Adipocyte (in vitro differentiated cells): ENCODE data around the gene ANKRD39.

ENCODE experiments used
- DNase-seq: peaks from one replicate; pipeline ENCODE4 v3.0.0-alpha.2; 2015; ENCODE audit warnings: low read depth
- H3K27me3 ChIP-seq: replicated peaks from 2 replicates; pipeline ENCODE4 v1.7.0; 2013; ENCODE audit warnings: mild to moderate bottlenecking, low read length, moderate library complexity; ENCODE audit not compliant: control insufficient read depth, insufficient read depth
- H3K36me3 ChIP-seq: 2 replicates; pipeline ENCODE4 v1.7.0; 2013; ENCODE audit warnings: low read length, mild to moderate bottlenecking, moderate library complexity; ENCODE audit not compliant: control insufficient read depth, insufficient read depth, severe bottlenecking
- H3K4me1 ChIP-seq: 2 replicates; pipeline ENCODE4 v1.7.0; 2013; ENCODE audit warnings: mild to moderate bottlenecking, low read length, moderate library complexity; ENCODE audit not compliant: control insufficient read depth, insufficient read depth
- H3K4me3 ChIP-seq: 2 replicates; pipeline ENCODE4 v1.7.0; 2013; ENCODE audit warnings: mild to moderate bottlenecking, low read length, moderate library complexity
- H3K9ac ChIP-seq: 2 replicates; pipeline ENCODE4 v1.7.0; 2013; ENCODE audit warnings: mild to moderate bottlenecking, low read length, moderate library complexity
- H3K9me3 ChIP-seq: 2 replicates; pipeline ENCODE4 v1.7.0; 2013; ENCODE audit warnings: mild to moderate bottlenecking, low read length, moderate library complexity; ENCODE audit not compliant: control insufficient read depth

The ANKRD39 gene

GRCh38 chr2:96861074-96861473 lies 3.3 kb upstream of the ANKRD39 start:
- Histone ChIP-seq H3K4me1 (peaks cover 37% of the 10 kb centered on the region), H3K27me3 (no peaks in the 10 kb centered on the region), H3K9ac (no peak overlapping the region), H3K9me3 (no peaks in the 10 kb centered on the region), H3K4me3 (no peak overlapping the region), H3K36me3 (peaks cover 58% of the 10 kb centered on the region)
- no peak for DNase-seq

DNA sequence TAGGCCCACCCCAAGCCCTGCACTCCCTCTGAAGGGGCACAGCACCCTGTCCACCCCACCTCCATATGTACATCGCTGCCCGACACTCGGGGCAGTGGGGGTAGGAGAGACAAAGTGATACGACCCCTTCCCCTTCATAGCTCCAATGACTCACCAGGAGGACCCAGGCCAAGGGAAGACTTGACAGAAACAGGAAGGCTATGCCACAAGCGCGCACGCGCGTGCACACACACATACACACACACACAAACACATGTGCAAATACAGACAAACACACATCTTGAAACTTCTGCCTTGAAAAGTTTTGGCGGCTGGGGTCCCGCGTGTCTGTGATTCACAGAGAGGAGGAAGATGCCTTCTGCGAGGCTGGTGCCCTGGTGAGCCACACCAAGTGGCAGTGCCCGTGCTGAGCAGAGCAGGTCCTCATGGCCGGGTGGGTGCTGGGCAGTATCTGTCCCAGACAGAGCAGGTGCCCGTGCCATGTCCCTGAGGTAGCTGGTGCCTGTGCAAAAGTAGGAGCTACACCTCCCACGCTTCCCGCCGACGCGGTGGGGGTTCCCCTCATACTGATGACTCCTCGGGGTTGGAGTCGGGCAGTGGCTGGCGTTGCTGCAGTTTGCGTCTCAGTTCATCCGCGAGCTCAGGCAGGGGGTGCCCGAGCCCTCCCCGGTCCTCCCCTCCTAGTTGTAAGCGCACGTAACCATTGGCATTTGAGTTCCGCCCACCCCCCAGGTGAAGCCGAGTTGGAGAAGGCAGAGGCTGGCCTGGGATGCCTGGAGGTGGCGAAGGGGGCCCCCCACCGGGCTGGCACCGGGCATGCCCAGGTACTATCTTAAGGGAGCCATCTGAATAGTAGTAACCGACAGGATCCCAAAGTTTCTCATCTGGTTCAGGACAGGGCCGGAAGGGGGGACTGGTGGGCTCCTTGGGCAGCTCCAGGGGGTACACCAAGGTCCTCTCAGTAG lies 2.5 kb upstream of the ANKRD39 start:
- no peaks in the 10 kb centered on the region for H3K9me3 ChIP-seq
- no peak overlapping the region for H3K4me3 ChIP-seq
- no peak overlapping the region for H3K9ac ChIP-seq
- DNase-seq, result no peak
- peaks cover 50% of the 10 kb centered on the region for H3K36me3 ChIP-seq
- peaks cover 37% of the 10 kb centered on the region for H3K4me1 ChIP-seq
- no peaks in the 10 kb centered on the region for H3K27me3 ChIP-seq

- no peak overlapping the region for H3K9ac ChIP-seq
- peaks cover 44% of the 10 kb centered on the region for H3K36me3 ChIP-seq
- H3K9me3 ChIP-seq, result no peaks in the 10 kb centered on the region
- H3K27me3 ChIP-seq, result no peaks in the 10 kb centered on the region
- no peak for DNase-seq
- peaks cover 39% of the 10 kb centered on the region for H3K4me1 ChIP-seq
- no peak overlapping the region for H3K4me3 ChIP-seq
Observed at GRCh38 chr2:96859681-96860064, 1.9 kb upstream of the ANKRD39 start.

DNA sequence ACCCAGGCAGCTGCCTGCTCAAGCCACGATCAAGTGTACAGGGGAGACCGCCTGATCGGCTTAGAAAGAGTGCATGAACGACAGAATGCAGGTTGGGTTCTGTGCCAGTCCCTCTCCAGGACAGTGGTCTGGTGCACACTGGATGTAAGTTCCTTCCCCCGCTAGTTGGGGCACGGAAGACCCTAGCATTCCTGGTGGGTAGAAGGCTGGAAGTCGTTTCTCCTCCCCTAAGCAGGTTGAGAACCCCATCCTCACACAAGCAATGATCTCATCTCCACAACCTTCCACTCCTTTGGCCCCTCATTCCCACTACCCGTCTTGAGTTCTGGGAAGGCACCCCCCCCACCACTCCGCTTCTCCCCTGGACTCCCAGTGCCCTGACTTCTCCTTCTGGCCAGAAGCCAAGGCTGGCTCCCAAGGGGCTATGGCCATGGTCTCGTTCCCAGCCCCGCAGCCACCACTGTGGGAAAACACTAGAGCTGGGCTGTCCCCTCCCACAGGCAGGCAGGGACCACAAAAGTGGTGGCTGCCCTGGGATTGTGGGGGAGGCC lies 1.4 kb upstream of the ANKRD39 start:
- Histone ChIP-seq H3K4me3 (no peak overlapping the region), H3K9ac (peak overlapping the region; percentile 86), H3K4me1 (peaks cover 39% of the 10 kb centered on the region), H3K36me3 (peaks cover 39% of the 10 kb centered on the region), H3K27me3 (no peaks in the 10 kb centered on the region), H3K9me3 (no peaks in the 10 kb centered on the region)
- no peak for DNase-seq

GRCh38 chr2:96856776-96857666 lies 795 bp downstream of the ANKRD39 start:
- H3K9ac ChIP-seq, result peak overlapping the region; percentile 88
- no peaks in the 10 kb centered on the region for H3K9me3 ChIP-seq
- H3K4me3 ChIP-seq, result peak overlapping the region; percentile 88
- peaks cover 34% of the 10 kb centered on the region for H3K36me3 ChIP-seq
- peak; percentile 46 for DNase-seq
- H3K27me3 ChIP-seq, result no peaks in the 10 kb centered on the region
- peaks cover 27% of the 10 kb centered on the region for H3K4me1 ChIP-seq

DNA sequence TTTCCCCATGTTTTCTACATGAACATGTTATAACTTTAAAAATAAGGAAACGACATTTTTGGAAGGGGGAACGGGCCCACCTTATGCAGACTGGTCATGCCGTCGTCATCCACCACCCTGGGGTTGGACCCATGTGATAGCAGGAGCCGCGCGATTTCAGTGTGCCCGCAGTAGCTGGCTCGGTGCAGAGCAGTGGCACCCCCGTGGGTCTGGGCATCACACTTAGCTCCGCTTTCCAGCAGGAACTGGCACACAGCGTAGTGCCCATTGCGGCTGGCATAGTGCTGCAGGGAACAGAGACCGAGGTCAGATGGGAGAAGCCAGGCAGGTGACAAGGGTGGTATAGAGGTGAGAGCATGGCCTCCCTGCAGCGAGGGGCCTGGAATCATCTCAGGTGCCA lies 4.5 kb downstream of the ANKRD39 start:
- Histone ChIP-seq H3K4me1 (peaks cover 14% of the 10 kb centered on the region), H3K9me3 (no peaks in the 10 kb centered on the region), H3K4me3 (no peak overlapping the region), H3K27me3 (no peaks in the 10 kb centered on the region), H3K9ac (no peak overlapping the region), H3K36me3 (peaks cover 28% of the 10 kb centered on the region)
- no peak for DNase-seq

DNA sequence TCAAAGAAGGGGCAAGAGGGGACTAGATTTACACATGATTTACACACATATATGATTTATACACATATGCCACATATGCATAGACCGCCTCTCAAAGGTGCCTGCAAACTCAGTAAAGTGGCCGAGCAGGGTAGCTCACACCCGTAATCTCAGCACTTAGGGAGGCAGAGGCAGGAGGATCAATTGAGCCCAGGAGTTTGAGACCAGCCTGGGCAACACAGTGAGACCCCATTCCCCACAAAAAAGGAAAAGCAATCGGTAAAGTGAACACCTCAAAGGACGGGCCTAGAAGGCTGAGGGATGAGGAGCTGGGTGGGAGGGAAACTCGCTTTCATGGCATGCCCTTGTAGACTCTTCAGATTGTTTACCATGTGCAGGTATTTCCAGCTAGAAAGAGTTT lies 5.1 kb downstream of the ANKRD39 start:
- H3K4me3 ChIP-seq, result no peak overlapping the region
- no peaks in the 10 kb centered on the region for H3K27me3 ChIP-seq
- peaks cover 34% of the 10 kb centered on the region for H3K36me3 ChIP-seq
- no peaks in the 10 kb centered on the region for H3K9me3 ChIP-seq
- H3K9ac ChIP-seq, result no peak overlapping the region
- DNase-seq, result no peak
- peaks cover 14% of the 10 kb centered on the region for H3K4me1 ChIP-seq

- no peak for DNase-seq
- H3K9ac ChIP-seq, result no peak overlapping the region
- H3K4me3 ChIP-seq, result no peak overlapping the region
- no peaks in the 10 kb centered on the region for H3K9me3 ChIP-seq
- H3K27me3 ChIP-seq, result no peaks in the 10 kb centered on the region
- peaks cover 36% of the 10 kb centered on the region for H3K36me3 ChIP-seq
- H3K4me1 ChIP-seq, result no peaks in the 10 kb centered on the region
Observed at GRCh38 chr2:96848264-96848663, 9.6 kb downstream of the ANKRD39 start.

DNA sequence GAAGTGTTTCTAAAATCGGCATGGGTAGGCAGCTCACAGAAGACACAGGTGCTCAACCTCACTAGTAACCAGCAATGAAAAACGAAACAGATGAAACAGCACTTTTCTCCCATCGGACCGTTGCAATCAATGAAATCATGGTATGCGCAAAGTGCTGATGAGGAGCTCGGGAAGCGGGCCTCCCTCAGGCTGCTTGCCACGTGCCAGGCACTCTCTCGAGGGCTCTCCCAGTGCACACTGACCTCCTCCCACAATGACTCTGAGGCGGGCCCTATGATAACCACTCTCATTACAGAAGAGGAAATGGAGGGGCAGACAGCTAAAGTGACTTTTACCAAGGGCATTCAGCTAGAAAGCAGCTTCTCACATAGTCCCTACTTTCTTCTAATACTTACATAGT lies 10.2 kb downstream of the ANKRD39 start:
- no peaks in the 10 kb centered on the region for H3K27me3 ChIP-seq
- no peaks in the 10 kb centered on the region for H3K4me1 ChIP-seq
- H3K9me3 ChIP-seq, result no peaks in the 10 kb centered on the region
- peaks cover 31% of the 10 kb centered on the region for H3K36me3 ChIP-seq
- H3K4me3 ChIP-seq, result no peak overlapping the region
- DNase-seq, result no peak
- no peak overlapping the region for H3K9ac ChIP-seq

GRCh38 chr2:96846825-96847224 lies 11.0 kb downstream of the ANKRD39 start:
- no peak overlapping the region for H3K4me3 ChIP-seq
- no peak overlapping the region for H3K9ac ChIP-seq
- H3K4me1 ChIP-seq, result no peaks in the 10 kb centered on the region
- H3K27me3 ChIP-seq, result no peaks in the 10 kb centered on the region
- no peaks in the 10 kb centered on the region for H3K9me3 ChIP-seq
- DNase-seq, result no peak
- H3K36me3 ChIP-seq, result peaks cover 29% of the 10 kb centered on the region

DNA sequence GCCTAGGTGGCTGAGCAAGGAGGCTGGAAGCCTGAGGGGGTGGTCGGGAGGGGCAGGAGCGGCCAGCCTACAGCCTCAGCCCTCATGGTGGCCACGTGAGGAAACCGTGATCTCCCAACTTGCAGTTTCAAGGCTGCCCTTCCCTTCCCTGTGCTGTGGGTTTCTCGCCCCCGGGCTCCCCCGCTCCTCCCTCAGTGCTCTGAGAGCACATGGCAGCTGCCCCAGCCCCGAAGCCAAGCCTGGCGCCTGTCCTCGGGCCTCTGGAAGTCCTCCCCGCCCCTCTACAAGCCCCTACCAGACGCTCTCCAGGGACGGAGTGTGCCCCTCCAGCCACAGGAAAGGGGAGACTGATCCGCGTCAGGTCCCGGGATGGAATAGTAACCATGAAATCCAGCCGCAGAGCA lies 13.4 kb downstream of the ANKRD39 start:
- Histone ChIP-seq H3K9ac (no peak overlapping the region), H3K36me3 (peaks cover 14% of the 10 kb centered on the region), H3K4me3 (no peak overlapping the region), H3K4me1 (no peaks in the 10 kb centered on the region), H3K27me3 (no peaks in the 10 kb centered on the region), H3K9me3 (no peaks in the 10 kb centered on the region)
- no peak for DNase-seq
